SU-DHL-6 (cell line): ENCODE data around the gene TTC27.

Experiments used
- H2AFZ ChIP-seq: fragments of 200-600 bp; sonication (generic); 2 replicates; pipeline ENCODE4 v1.6.1; 2014; ENCODE audit warnings: low read depth, mild to moderate bottlenecking, moderate library complexity, mixed read lengths, antibody characterized with exemption, low read length; ENCODE audit not compliant: severe bottlenecking
- H3F3A ChIP-seq: fragments of 200-600 bp; shearing (Covaris generic); 2 replicates; pipeline ENCODE4 v1.6.0; 2016; ENCODE audit warnings: antibody characterized with exemption, mild to moderate bottlenecking; ENCODE audit not compliant: insufficient read depth
- H3K27ac ChIP-seq: fragments of 200-600 bp; sonication (generic); 2 replicates; pipeline ENCODE4 v1.5.1; 2016; ENCODE audit warnings: low read depth, mild to moderate bottlenecking, low read length, moderate library complexity, mixed read lengths
- H3K27me3 ChIP-seq: fragments of 200-600 bp; sonication (generic), shearing (Covaris generic); 2 replicates; pipeline ENCODE4 v1.6.0; 2014; ENCODE audit warnings: mild to moderate bottlenecking, low read length
- H3K36me3 ChIP-seq: fragments of 200-600 bp; sonication (generic); 2 replicates; pipeline ENCODE4 v1.6.1; 2014; ENCODE audit warnings: mild to moderate bottlenecking, low read length, mixed read lengths
- H3K4me2 ChIP-seq: fragments of 300-600, 200-600 bp; shearing (Covaris generic), sonication (generic); 2 replicates; pipeline ENCODE4 v1.6.0; 2014; ENCODE audit warnings: low read length, low read depth, mild to moderate bottlenecking; ENCODE audit not compliant: poor library complexity, severe bottlenecking
- H3K4me3 ChIP-seq: fragments of 200-600 bp; sonication (generic); 2 replicates; pipeline ENCODE4 v1.5.1; 2014; ENCODE audit warnings: antibody characterized with exemption, low read length, mild to moderate bottlenecking, mixed read lengths; ENCODE audit not compliant: insufficient read depth, poor library complexity, severe bottlenecking
- H3K79me2 ChIP-seq: fragments of 200-600 bp; sonication (generic); 2 replicates; pipeline ENCODE4 v1.6.1; 2014; ENCODE audit warnings: mild to moderate bottlenecking, low read length, moderate library complexity; ENCODE audit not compliant: insufficient read depth
- H3K9ac ChIP-seq: fragments of 200-600 bp; sonication (generic); 2 replicates; pipeline ENCODE4 v1.7.0; 2014; ENCODE audit warnings: mild to moderate bottlenecking, low read length
- H3K9me2 ChIP-seq: fragments of 200-600 bp; sonication (generic); replicated peaks from 2 replicates; pipeline ENCODE4 v1.6.1; 2014; ENCODE audit warnings: low read length; ENCODE audit not compliant: insufficient read depth
- H3K9me3 ChIP-seq: fragments of 200-600 bp; sonication (generic); 2 replicates; pipeline ENCODE4 v1.6.1; 2014; ENCODE audit warnings: low read length, mixed read lengths; ENCODE audit not compliant: insufficient read depth
- H4K20me1 ChIP-seq: fragments of 200-600 bp; sonication (generic); 2 replicates; pipeline ENCODE4 v1.6.1; 2014; ENCODE audit warnings: low read depth, mild to moderate bottlenecking, antibody characterized with exemption, low read length, moderate library complexity, mixed read lengths
- CTCF ChIP-seq: fragments of 200-600 bp; sonication (generic); IDR thresholded peaks from one replicate; pipeline ENCODE4 v1.5.1; 2017; ENCODE audit warnings: antibody characterized with exemption, mild to moderate bottlenecking, low read length, moderate library complexity; ENCODE audit not compliant: insufficient read depth, poor library complexity, severe bottlenecking
- EZH2phosphoT487 ChIP-seq: fragments of 200-600 bp; sonication (generic), shearing (Covaris generic); conservative IDR thresholded peaks from 2 replicates; pipeline ENCODE4 v1.6.1; 2018; ENCODE audit warnings: mild to moderate bottlenecking, antibody characterized with exemption, low read length, moderate library complexity, mixed read lengths

Gene TTC27

GRCh38 chr2:32801741-32802140 lies 173.9 kb downstream of the TTC27 start:
- Histone ChIP-seq H3K79me2 (no peaks in the 10 kb centered on the region), H3K27ac (no peak overlapping the region), H3K9me2 (no peaks in the 10 kb centered on the region), H4K20me1 (no peaks in the 10 kb centered on the region), H3K4me2 (no peak overlapping the region), H3K36me3 (no peaks in the 10 kb centered on the region), H3K4me3 (no peak overlapping the region), H3K9ac (no peak overlapping the region), H2AFZ (no peak overlapping the region), H3F3A (no peaks in the 10 kb centered on the region), H3K9me3 (no peaks in the 10 kb centered on the region), H3K27me3 (no peaks in the 10 kb centered on the region)
- no peak for TF ChIP-seq EZH2phosphoT487
- no peak for TF ChIP-seq CTCF

- Histone ChIP-seq H3K9ac (no peak overlapping the region), H3K36me3 (no peaks in the 10 kb centered on the region), H3K27ac (no peak overlapping the region), H3K4me2 (no peak overlapping the region), H3F3A (no peaks in the 10 kb centered on the region), H3K27me3 (no peaks in the 10 kb centered on the region), H3K9me2 (no peaks in the 10 kb centered on the region), H3K9me3 (no peaks in the 10 kb centered on the region), H2AFZ (no peak overlapping the region), H3K4me3 (no peak overlapping the region), H4K20me1 (no peaks in the 10 kb centered on the region), H3K79me2 (no peaks in the 10 kb centered on the region)
- TF ChIP-seq EZH2phosphoT487 (no peak), CTCF (no peak)
Measured at GRCh38 chr2:32802877-32803276, 175.0 kb downstream of the TTC27 start.

- no peaks in the 10 kb centered on the region for H3K9me3 ChIP-seq
- H3K4me3 ChIP-seq: no peak overlapping the region
- no peak overlapping the region for H2AFZ ChIP-seq
- H4K20me1 ChIP-seq: no peaks in the 10 kb centered on the region
- TF ChIP-seq EZH2phosphoT487: no peak
- no peak for TF ChIP-seq CTCF
- no peaks in the 10 kb centered on the region for H3K9me2 ChIP-seq
- H3K4me2 ChIP-seq: no peak overlapping the region
- no peaks in the 10 kb centered on the region for H3K79me2 ChIP-seq
- no peaks in the 10 kb centered on the region for H3F3A ChIP-seq
- H3K27me3 ChIP-seq: no peaks in the 10 kb centered on the region
- H3K36me3 ChIP-seq: no peaks in the 10 kb centered on the region
- H3K9ac ChIP-seq: no peak overlapping the region
- H3K27ac ChIP-seq: no peak overlapping the region
Measured at GRCh38 chr2:32804205-32804604, 176.4 kb downstream of the TTC27 start.
